GM18909 (cell line): ENCODE data around the gene NPY4R.
"Not testable (repeated sequence)": the region's sequence is repeated elsewhere in the genome, so short reads cannot be mapped to it uniquely, and the experiment has no call there.

Experiments used
- ATAC-seq: cut with Tn5 transposase; IDR thresholded peaks from one replicate; pipeline ENCODE4 v1.9.1; 2021; ENCODE audit warnings: mild to moderate bottlenecking; ENCODE audit not compliant: unreplicated experiment, poor library complexity

The NPY4R gene

GRCh38 chr10:46465765-46466164 is at the start of gene NPY4R:
NPY4R (minus strand) TSS chr10:46465958; CDS start chr10:46462635, 3,323 bp downstream.
- not testable (repeated sequence) for ATAC-seq

GRCh38 chr10:46515366-46515765 is 49.6 kb upstream of the NPY4R start:
- ATAC-seq = no peak

- no peak for ATAC-seq
Observed at GRCh38 chr10:46514899-46515298, 49.1 kb upstream of the NPY4R start.

DNA sequence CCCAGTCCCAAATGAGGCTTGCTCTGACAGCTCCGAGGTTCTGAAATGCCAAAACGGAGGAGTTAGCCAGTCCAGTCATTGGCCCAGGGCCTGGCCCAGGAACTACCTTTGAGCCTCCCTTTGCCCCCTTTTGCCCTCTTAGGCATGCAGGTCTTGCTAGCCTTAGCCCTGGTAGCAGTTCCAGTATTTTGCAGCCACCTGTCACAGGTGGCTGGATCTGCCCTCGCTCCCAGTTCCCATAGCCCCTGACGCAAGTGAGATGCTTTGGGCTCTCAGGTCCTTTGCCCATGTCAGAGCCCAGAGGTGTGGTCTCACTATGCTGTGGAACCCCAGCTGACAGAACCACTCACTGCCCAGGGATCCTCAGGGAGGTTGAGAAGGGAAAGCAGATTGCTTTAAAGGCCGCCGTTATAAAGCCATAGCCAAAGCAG is 48.7 kb upstream of the NPY4R start:
- ATAC-seq = no peak

- not testable (repeated sequence) for ATAC-seq
Observed at GRCh38 chr10:46513333-46513732, 47.6 kb upstream of the NPY4R start.

GRCh38 chr10:46512725-46513124 is 47.0 kb upstream of the NPY4R start:
- not testable (repeated sequence) for ATAC-seq

- not testable (repeated sequence) for ATAC-seq
Observed at GRCh38 chr10:46512002-46512401, 46.2 kb upstream of the NPY4R start.

GRCh38 chr10:46499990-46500389 is 34.2 kb upstream of the NPY4R start:
- ATAC-seq = not testable (repeated sequence)

DNA sequence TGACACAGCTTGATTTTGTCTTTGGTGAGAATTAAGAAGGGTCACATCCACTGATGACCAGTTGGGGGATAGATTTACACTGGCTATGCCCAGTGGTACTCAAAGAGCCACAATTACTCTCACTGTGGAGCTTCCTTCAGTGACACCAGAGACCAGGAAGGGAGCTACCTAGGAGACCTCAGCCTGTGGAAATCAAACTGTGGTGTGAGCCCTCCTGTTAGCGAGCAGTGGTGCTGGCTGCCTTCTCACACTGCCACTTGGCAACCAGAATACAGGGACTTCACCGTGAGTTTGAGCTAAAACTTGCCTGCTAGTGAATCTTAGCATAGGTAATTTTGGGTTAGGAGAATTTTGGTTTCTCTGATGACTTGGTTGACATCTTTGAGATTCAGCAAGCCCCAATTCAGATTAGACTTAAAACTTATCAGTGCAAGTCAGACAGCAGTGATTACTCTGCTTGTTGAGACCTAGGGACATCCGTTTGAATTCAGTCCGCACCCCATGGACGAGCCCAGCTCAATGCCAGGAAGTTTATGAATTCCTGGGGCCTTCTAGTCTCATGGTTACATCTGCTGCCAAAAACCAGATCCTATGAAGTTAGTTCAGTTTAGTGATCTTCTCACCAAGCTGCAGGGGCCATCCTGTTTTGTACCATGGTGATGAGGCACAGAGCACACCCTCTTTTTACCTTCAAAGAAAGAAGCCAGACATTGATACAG is 33.4 kb upstream of the NPY4R start:
- ATAC-seq = not testable (repeated sequence)

DNA sequence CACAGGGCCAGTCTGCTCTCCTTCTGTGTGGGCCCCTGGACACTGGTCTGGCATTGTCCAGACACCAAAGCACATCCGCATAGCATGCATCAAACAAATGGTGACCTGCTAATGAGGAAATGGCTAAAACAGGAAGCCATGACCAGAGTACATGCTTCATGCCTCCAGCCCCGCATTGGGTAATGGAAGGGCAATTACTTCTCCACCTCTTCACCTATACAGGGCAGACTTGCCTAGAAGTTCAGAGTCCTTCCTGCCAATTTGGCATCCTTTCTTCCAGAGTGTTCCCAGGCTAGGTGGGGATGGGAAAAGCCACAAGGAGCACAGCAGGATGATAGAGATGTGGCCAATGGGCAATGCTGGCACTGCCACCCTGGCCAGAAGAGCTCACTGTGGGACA is 32.1 kb upstream of the NPY4R start:
- ATAC-seq = not testable (repeated sequence)

- not testable (repeated sequence) for ATAC-seq
Observed at GRCh38 chr10:46497401-46497800, 31.6 kb upstream of the NPY4R start.

GRCh38 chr10:46491364-46492114 is 25.8 kb upstream of the NPY4R start:
- ATAC-seq = not testable (repeated sequence)

DNA sequence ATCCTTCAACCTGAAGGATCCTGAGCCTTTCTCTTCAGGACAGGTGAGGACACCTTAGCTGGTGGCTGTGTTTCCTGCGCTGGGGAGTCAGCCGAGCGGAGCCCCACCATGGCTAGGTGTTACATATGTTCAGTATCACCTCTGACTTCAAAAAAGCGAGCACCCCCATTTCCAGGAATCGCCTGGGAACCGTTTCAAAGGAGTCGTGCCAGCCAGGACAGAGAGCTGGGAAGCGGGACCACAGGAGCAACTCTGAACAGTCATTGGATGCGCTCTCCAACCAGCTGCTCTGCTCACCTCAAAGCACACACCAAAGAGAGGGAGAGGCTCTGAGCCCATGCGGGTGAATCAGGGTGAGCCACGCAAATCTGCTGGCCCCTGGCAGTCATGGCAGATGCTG is 24.5 kb upstream of the NPY4R start:
- ATAC-seq = not testable (repeated sequence)

- ATAC-seq = not testable (repeated sequence)
Observed at GRCh38 chr10:46486459-46486858, 20.7 kb upstream of the NPY4R start.

- ATAC-seq = not testable (repeated sequence)
Observed at GRCh38 chr10:46474746-46475320, 9.1 kb upstream of the NPY4R start.

- not testable (repeated sequence) for ATAC-seq
Observed at GRCh38 chr10:46473758-46474157, 8.0 kb upstream of the NPY4R start.

DNA sequence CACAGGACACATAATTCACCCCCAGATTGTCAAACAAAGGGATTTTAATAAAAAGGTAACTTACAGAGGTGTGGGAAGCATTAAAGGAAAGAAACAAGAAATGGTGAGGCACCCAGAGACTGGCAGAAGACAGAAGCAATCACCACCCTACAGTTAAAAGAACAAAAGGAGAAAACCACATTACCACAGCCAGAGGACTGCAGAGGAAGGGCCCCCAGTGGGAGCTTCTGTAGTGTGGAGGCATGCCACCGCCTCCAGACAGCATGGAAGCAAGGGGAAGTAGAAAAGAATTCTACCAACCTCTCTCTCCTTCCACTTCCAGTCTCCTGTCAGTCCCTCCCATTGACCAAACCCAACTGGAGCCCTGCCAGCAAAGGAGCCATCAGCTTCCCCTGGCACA is 4.4 kb upstream of the NPY4R start:
- ATAC-seq = not testable (repeated sequence)

GRCh38 chr10:46468119-46468809 is 2.5 kb upstream of the NPY4R start:
- not testable (repeated sequence) for ATAC-seq

GRCh38 chr10:46463608-46464007 is 2.1 kb downstream of the NPY4R start:
- ATAC-seq = not testable (repeated sequence)

GRCh38 chr10:46462276-46462675 is 3.5 kb downstream of the NPY4R start:
- not testable (repeated sequence) for ATAC-seq
